ENCODE measurements around the gene RTKN. TPM values are rescaled to one million over a fixed set of nuclear protein-coding genes. Genes with fewer than 3 reads are reported as not detected.
A peak's percentile ranks its signal among the peaks of the same experiment; 100 is the strongest.

RTKN gene
- total and polyA plus RNA-seq, 2 of the 13 experiments (the other 11 are each of a cell fraction or from before 2014, with no cell fraction given) = 159 to 166 TPM

GRCh38 chr2:74481961-74482800, 40.4 kb upstream of the RTKN start (continued):
- TF ChIP-seq SRSF1 (optimal IDR thresholded peaks at IDR 0.05; ENCODE audit: low read depth, low read length) = no peak
- TF ChIP-seq, protein P1, sequence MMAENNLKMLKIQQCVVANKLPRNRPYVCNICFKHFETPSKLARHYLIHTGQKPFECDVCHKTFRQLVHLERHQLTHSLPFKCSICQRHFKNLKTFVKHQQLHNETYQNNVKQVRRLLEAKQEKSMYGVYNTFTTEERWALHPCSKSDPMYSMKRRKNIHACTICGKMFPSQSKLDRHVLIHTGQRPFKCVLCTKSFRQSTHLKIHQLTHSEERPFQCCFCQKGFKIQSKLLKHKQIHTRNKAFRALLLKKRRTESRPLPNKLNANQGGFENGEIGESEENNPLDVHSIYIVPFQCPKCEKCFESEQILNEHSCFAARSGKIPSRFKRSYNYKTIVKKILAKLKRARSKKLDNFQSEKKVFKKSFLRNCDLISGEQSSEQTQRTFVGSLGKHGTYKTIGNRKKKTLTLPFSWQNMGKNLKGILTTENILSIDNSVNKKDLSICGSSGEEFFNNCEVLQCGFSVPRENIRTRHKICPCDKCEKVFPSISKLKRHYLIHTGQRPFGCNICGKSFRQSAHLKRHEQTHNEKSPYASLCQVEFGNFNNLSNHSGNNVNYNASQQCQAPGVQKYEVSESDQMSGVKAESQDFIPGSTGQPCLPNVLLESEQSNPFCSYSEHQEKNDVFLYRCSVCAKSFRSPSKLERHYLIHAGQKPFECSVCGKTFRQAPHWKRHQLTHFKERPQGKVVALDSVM (CRISPR knock-in tag; IDR thresholded peaks at IDR 0.05) = peak; percentile 10; the same call in 1 of the 2 replicates
- no peak for TF ChIP-seq JUNB (CRISPR knock-in tag; IDR thresholded peaks at IDR 0.05; ENCODE audit: borderline replicate concordance)
- no peak for TF ChIP-seq PLRG1 (conservative IDR thresholded peaks at IDR 0.05)
- no peak for TF ChIP-seq POLR2AphosphoS2 (IDR thresholded peaks at IDR 0.05; ENCODE audit: low read depth, low read length)
- TF ChIP-seq ZBTB1 (CRISPR knock-in tag; IDR thresholded peaks at IDR 0.05; ENCODE audit: borderline replicate concordance) = 0 out of 2 replicates have a peak, but pooled peaks have one; percentile 7
- TF ChIP-seq SIX4 (CRISPR knock-in tag; IDR thresholded peaks at IDR 0.05) = no peak
- TF ChIP-seq ZNF180 (CRISPR knock-in tag; IDR thresholded peaks at IDR 0.05; ENCODE audit: borderline replicate concordance, low read depth) = no peak
- TF ChIP-seq TGIF2 (CRISPR knock-in tag; IDR thresholded peaks at IDR 0.05) = 0 out of 2 replicates have a peak, but pooled peaks have one; percentile 19
- TF ChIP-seq JDP2 (CRISPR knock-in tag; IDR thresholded peaks at IDR 0.05; ENCODE audit: borderline replicate concordance) = no peak
- 0 out of 2 replicates have a peak, but pooled peaks have one; percentile 86 for TF ChIP-seq ZNF674 (CRISPR knock-in tag; IDR thresholded peaks at IDR 0.05; ENCODE audit: low read depth)
- no peak; the same call in 1 of the 2 replicates for TF ChIP-seq TSC22D2 (CRISPR knock-in tag; IDR thresholded peaks at IDR 0.05; ENCODE audit: borderline replicate concordance)
- no peak for TF ChIP-seq ZNF75D (CRISPR knock-in tag; IDR thresholded peaks at IDR 0.05; ENCODE audit: borderline replicate concordance)
- peak; percentile 47; the same call in 1 of the 2 replicates for TF ChIP-seq ZFP90 (CRISPR knock-in tag; IDR thresholded peaks at IDR 0.05; ENCODE audit: borderline replicate concordance)
- no peak for TF ChIP-seq RBM22 (optimal IDR thresholded peaks at IDR 0.05; ENCODE audit: low read length)
- no peak for TF ChIP-seq ZMAT5 (CRISPR knock-in tag; IDR thresholded peaks at IDR 0.05; ENCODE audit: borderline replicate concordance, low read depth)
- TF ChIP-seq ZNF564 (CRISPR knock-in tag; IDR thresholded peaks at IDR 0.05) = peak; percentile 83; the same call in 1 of the 2 replicates
- no peak for TF ChIP-seq ZNF160 (CRISPR knock-in tag; IDR thresholded peaks at IDR 0.05)
- no peak for TF ChIP-seq DDIT3 (CRISPR knock-in tag; IDR thresholded peaks at IDR 0.05)
- TF ChIP-seq ZNF629 (CRISPR knock-in tag; conservative IDR thresholded peaks at IDR 0.05) = peak; percentile 24; the same call in 1 of the 2 replicates
- TF ChIP-seq TBX2 (CRISPR knock-in tag; IDR thresholded peaks at IDR 0.05; ENCODE audit: borderline replicate concordance) = no peak
- no peak for TF ChIP-seq CENPX (CRISPR knock-in tag; IDR thresholded peaks at IDR 0.05)
- 0 out of 2 replicates have a peak, but pooled peaks have one; percentile 14 for TF ChIP-seq GATA4 (IDR thresholded peaks at IDR 0.05; ENCODE audit: borderline replicate concordance, low read depth)
- TF ChIP-seq NFYC (CRISPR knock-in tag; IDR thresholded peaks at IDR 0.05) = no peak
- TF ChIP-seq IRF2 (CRISPR knock-in tag; IDR thresholded peaks at IDR 0.05) = no peak; the same call in 1 of the 2 replicates
- 0 out of 2 replicates have a peak, but pooled peaks have one; percentile 20 for TF ChIP-seq SRY (CRISPR knock-in tag; IDR thresholded peaks at IDR 0.05)
- no peak for TF ChIP-seq ZBTB42 (CRISPR knock-in tag; IDR thresholded peaks at IDR 0.05)
- no peak for TF ChIP-seq ZNF737 (CRISPR knock-in tag; IDR thresholded peaks at IDR 0.05; ENCODE audit: borderline replicate concordance)
- no peak for TF ChIP-seq SCMH1 (CRISPR knock-in tag; IDR thresholded peaks at IDR 0.05; ENCODE audit: borderline replicate concordance)
- TF ChIP-seq RFX1 (IDR thresholded peaks at IDR 0.05) = no peak
